Measurements from ENCODE around the gene GLB1L2.

Gene GLB1L2

DNA sequence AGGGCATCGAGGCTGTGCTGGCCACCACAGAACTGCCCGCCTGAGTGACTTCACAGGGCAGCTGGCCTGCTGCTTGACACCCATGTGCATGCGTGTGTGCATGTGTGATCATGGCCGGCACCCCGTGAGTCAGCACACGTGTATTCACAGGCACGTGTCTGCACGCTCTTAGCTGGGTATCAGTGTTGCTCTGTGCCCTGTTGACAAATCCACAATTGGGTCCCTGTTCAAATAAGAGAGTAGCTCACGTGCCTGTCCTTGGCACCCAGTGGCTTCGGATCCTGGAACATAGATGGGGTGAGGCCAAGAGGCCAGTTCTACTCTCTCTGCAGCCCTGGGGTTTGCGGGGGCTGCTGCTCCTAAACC, 66.3 kb downstream of the GLB1L2 start:
- Histone ChIP-seq H3K27ac (ENCODE audit: low read depth, low read length, severe bottlenecking) (no peak overlapping the region), H3K9me3 (ENCODE audit: control insufficient read depth, low read length) (no peaks in the 10 kb centered on the region), H3K4me3 (ENCODE audit: extremely low read depth, insufficient read depth, low read length, poor library complexity, severe bottlenecking) (no peak overlapping the region), H3K4me1 (ENCODE audit: control insufficient read depth, insufficient read depth, low read length, poor library complexity, severe bottlenecking) (no peaks in the 10 kb centered on the region), H3K36me3 (ENCODE audit: control insufficient read depth, insufficient read depth, low read length) (no peaks in the 10 kb centered on the region)
- 94 to 99% methylated on average over 10 to 11 of the region's 11 CpGs for WGBS, 2 experiments (ENCODE audit: insufficient coverage in 2 of 2)

DNA sequence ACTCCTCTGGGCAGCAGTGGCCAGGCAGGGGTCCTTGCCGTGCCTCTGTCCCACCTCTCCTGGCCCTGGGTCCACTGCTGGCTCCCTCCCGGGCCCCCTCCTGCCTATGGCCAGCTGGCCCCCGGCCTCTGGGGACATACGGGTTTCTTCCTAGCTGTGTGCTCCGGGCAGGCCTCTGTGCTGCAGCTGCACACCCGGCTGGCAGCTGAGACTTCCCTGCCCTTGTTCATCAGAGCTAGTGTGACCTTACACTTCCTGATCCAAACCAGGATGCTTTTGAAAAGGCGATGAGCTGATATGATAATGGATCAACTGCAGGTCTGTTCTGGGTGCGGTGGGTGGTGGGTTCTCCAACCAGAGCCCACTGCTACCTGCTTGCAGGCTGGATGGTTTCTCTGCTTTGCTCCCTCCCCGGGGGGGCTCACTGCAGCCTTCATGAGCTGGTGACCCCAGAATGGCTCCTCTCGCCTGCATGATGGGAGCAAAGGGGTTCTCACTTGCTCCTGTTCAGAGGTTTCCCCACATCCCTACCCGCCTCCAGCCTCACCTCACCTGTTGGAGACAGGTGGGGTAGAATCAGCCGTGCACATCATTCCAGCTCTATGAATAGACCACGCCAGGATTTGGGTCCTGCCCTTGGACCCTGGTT, 67.0 kb downstream of the GLB1L2 start:
- no peaks in the 10 kb centered on the region for H3K9me3 ChIP-seq (ENCODE audit: control insufficient read depth, low read length)
- WGBS, 2 experiments (ENCODE audit: insufficient coverage in 2 of 2), result 87 to 90% methylated on average over 11 of the region's 13 CpGs
- H3K36me3 ChIP-seq (ENCODE audit: control insufficient read depth, insufficient read depth, low read length), result no peaks in the 10 kb centered on the region
- H3K27ac ChIP-seq (ENCODE audit: low read depth, low read length, severe bottlenecking), result no peak overlapping the region
- H3K4me3 ChIP-seq (ENCODE audit: extremely low read depth, insufficient read depth, low read length, poor library complexity, severe bottlenecking), result no peak overlapping the region
- no peaks in the 10 kb centered on the region for H3K4me1 ChIP-seq (ENCODE audit: control insufficient read depth, insufficient read depth, low read length, poor library complexity, severe bottlenecking)

DNA sequence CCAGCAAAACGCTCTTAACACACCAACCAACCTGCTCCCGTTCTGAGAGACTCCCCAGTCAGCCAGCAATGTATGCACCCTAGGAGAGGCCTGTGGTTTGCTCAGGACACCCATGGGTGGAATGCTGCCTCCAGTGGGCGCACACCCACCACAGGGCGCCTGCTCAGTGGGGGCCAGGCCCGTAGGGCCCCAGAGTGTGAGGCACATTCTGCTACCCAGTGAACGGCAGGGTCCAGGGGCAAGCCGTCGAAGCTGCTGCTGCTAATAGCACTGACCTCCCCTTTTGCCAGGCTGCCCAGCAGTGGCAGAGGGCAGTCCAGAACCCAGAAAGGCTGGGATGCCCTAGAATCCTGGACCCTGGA, 67.5 kb downstream of the GLB1L2 start:
- H3K36me3 ChIP-seq (ENCODE audit: control insufficient read depth, insufficient read depth, low read length), result no peaks in the 10 kb centered on the region
- H3K4me1 ChIP-seq (ENCODE audit: control insufficient read depth, insufficient read depth, low read length, poor library complexity, severe bottlenecking), result no peaks in the 10 kb centered on the region
- no peak overlapping the region for H3K27ac ChIP-seq (ENCODE audit: low read depth, low read length, severe bottlenecking)
- H3K9me3 ChIP-seq (ENCODE audit: control insufficient read depth, low read length), result no peaks in the 10 kb centered on the region
- WGBS, 2 experiments (ENCODE audit: insufficient coverage in 2 of 2), result 94 to 96% methylated on average over 5 to 8 of the region's 8 CpGs
- H3K4me3 ChIP-seq (ENCODE audit: extremely low read depth, insufficient read depth, low read length, poor library complexity, severe bottlenecking), result no peak overlapping the region

DNA sequence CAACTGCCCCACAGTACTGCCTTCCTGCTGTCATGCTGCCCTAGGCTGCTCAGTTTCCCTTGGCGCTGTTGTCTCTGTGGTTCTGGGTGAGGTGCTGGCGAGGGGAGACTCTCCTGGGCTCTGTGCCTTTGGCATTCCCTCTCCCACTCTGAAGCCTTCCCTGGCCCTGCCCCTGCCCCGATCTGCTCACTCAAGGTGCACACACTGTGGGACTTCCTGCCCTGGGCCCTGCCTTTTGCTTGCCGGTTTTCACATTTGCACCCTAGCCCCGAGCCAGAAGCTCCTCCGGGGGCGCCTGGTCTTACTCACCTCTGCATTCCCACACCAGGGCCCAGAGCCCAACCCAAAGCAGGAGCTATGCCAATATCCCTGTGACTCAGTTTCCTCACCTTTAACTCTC, 68.2 kb downstream of the GLB1L2 start:
- no peaks in the 10 kb centered on the region for H3K36me3 ChIP-seq (ENCODE audit: control insufficient read depth, insufficient read depth, low read length)
- H3K9me3 ChIP-seq (ENCODE audit: control insufficient read depth, low read length), result no peaks in the 10 kb centered on the region
- 88 to 92% methylated on average over 6 to 7 of the region's 7 CpGs for WGBS, 2 experiments (ENCODE audit: insufficient coverage in 2 of 2)
- H3K4me3 ChIP-seq (ENCODE audit: extremely low read depth, insufficient read depth, low read length, poor library complexity, severe bottlenecking), result no peak overlapping the region
- no peaks in the 10 kb centered on the region for H3K4me1 ChIP-seq (ENCODE audit: control insufficient read depth, insufficient read depth, low read length, poor library complexity, severe bottlenecking)
- no peak overlapping the region for H3K27ac ChIP-seq (ENCODE audit: low read depth, low read length, severe bottlenecking)

DNA sequence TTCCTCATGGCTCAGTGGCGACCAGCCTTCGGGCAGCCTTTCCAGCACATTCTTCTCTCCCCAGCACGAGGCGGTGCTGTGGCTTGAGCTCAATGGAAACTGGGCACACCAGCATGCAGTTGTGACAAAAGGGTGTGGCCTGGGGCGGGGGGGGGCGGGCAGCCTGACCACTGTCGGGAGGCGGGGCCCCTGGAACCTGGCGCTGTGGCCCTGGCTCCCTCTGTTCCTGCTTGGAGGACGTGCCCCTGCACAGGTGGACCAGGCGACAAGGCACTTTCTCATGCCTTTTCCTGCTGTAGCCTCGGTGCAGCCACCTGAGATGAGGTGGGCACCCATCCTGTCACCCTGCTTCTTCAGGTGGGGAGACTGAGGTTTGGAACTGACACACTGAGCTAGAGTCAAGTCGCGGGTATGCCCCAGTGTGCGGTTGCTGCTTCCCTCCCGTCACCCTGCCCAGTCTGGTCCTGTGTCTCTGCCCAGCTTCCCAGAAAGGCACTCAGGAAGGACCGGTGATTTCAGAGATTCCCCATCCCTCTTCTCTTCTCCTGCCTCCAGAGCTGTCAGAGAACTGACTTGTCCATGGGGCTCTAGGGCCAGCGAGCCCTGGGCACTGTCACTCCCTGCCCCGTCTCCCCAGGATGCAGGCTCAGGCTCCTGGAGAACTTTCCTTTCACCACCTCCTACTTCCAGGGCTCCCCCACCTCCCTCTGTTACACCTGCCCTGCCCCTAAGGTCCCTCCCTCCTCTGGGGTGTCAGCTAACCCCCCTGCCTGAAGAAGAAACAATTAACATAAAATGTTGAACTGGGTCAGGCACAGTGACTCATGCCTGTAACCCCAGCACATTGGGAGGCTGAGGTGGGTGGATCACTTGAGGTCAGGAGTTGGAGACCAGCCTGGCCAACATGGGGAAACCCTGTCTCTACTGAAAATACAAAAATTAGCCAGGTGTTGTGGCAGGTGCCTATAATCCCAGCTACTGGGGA, 70.3 kb downstream of the GLB1L2 start:
- WGBS, 2 experiments (ENCODE audit: insufficient coverage in 2 of 2), result 78 to 82% methylated on average over 13 to 16 of the region's 19 CpGs
- H3K27ac ChIP-seq (ENCODE audit: low read depth, low read length, severe bottlenecking), result no peak overlapping the region
- no peaks in the 10 kb centered on the region for H3K9me3 ChIP-seq (ENCODE audit: control insufficient read depth, low read length)
- no peak overlapping the region for H3K4me3 ChIP-seq (ENCODE audit: extremely low read depth, insufficient read depth, low read length, poor library complexity, severe bottlenecking)
- H3K4me1 ChIP-seq (ENCODE audit: control insufficient read depth, insufficient read depth, low read length, poor library complexity, severe bottlenecking), result no peaks in the 10 kb centered on the region
- no peaks in the 10 kb centered on the region for H3K36me3 ChIP-seq (ENCODE audit: control insufficient read depth, insufficient read depth, low read length)

DNA sequence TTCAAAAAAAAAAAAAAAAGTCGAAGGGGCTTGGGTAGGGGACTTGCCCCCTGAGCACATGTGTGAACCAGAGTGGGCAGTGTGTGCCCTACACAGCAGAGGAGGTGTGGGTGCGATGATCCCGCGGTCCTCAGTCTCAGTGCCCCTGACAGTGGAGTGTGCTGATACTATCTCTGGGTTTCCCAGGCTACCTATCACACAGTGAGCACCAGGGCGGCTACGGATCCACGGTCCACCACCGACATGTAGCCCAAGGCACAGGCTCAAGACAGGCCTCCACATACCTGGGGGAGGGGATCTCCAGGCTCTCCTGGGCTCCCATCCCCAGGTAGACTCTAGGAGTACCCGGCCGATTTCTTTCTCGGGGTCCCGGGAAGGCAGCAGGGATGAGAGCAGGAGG, 71.1 kb downstream of the GLB1L2 start:
- Histone ChIP-seq H3K9me3 (ENCODE audit: control insufficient read depth, low read length) (no peaks in the 10 kb centered on the region), H3K4me1 (ENCODE audit: control insufficient read depth, insufficient read depth, low read length, poor library complexity, severe bottlenecking) (no peaks in the 10 kb centered on the region), H3K27ac (ENCODE audit: low read depth, low read length, severe bottlenecking) (no peak overlapping the region), H3K4me3 (ENCODE audit: extremely low read depth, insufficient read depth, low read length, poor library complexity, severe bottlenecking) (no peak overlapping the region), H3K36me3 (ENCODE audit: control insufficient read depth, insufficient read depth, low read length) (no peaks in the 10 kb centered on the region)
- WGBS, 2 experiments (ENCODE audit: insufficient coverage in 2 of 2), result 87 to 96% methylated on average over 9 to 10 of the region's 12 CpGs

DNA sequence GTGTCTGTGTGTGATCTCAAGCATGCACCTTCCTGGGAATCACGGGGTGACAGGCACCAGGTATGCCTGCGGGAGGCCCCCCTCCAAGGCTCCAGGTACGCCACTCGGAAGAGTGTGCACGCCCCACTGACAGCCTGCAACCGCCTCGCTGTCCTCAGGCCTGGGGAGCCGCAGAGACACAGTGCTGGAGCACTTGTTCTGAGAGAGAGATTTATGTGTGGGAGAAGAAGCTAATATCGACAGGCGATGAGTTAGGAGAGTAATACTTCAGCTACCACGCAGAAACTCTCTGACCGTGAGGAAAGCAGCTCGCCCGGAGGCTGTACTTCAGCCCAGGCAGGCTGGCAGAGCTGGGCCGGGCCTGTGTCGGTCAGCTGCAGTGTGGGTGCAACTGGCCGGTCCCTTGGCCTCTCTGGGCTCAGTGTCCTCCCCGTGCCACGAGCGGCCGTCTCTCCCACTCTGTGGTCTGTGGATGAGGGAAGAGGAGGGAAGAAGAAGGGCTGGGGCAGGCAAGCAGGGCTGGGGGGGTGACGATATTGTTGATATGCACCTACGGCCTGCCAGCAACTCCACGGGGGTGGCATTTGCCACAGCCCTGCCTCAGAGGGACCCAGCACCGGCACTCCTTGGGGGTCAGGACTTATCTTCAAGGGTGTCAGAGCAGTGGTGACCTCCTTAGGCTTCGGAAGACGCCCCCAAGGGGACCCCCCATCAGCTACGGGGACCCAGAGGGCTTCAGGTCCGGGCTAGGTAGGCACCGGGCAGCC, 73.0 kb downstream of the GLB1L2 start:
- no peaks in the 10 kb centered on the region for H3K9me3 ChIP-seq (ENCODE audit: control insufficient read depth, low read length)
- 90 to 93% methylated on average over 22 to 25 of the region's 30 CpGs for WGBS, 2 experiments (ENCODE audit: insufficient coverage in 2 of 2)
- no peak overlapping the region for H3K4me3 ChIP-seq (ENCODE audit: extremely low read depth, insufficient read depth, low read length, poor library complexity, severe bottlenecking)
- H3K27ac ChIP-seq (ENCODE audit: low read depth, low read length, severe bottlenecking), result no peak overlapping the region
- H3K4me1 ChIP-seq (ENCODE audit: control insufficient read depth, insufficient read depth, low read length, poor library complexity, severe bottlenecking), result no peaks in the 10 kb centered on the region
- no peaks in the 10 kb centered on the region for H3K36me3 ChIP-seq (ENCODE audit: control insufficient read depth, insufficient read depth, low read length)

DNA sequence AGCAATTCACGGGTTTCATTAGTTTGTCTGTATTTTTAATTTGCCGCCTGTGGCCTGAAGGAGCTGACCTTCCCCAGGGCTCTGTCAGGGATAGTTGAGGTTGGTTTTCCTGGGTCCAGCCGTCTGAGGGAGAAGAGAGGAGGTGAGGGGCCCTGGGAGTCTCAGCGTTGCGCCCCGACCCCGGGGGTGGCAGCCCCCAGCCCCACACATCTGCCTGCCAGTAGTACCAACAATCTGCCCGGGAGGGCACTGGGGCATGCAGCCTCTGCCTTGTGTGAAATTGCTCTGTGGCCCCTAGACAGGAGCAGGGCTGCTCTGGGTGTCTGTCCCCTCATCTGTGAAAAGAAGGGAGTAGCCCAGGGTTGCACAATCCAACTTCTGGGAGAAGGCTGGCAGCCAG, 73.6 kb downstream of the GLB1L2 start:
- Histone ChIP-seq H3K9me3 (ENCODE audit: control insufficient read depth, low read length) (no peaks in the 10 kb centered on the region), H3K36me3 (ENCODE audit: control insufficient read depth, insufficient read depth, low read length) (no peaks in the 10 kb centered on the region), H3K4me1 (ENCODE audit: control insufficient read depth, insufficient read depth, low read length, poor library complexity, severe bottlenecking) (no peaks in the 10 kb centered on the region), H3K27ac (ENCODE audit: low read depth, low read length, severe bottlenecking) (no peak overlapping the region), H3K4me3 (ENCODE audit: extremely low read depth, insufficient read depth, low read length, poor library complexity, severe bottlenecking) (no peak overlapping the region)
- WGBS, 2 experiments (ENCODE audit: insufficient coverage in 2 of 2), result 60 to 91% methylated on average over 1 to 3 of the region's 8 CpGs

DNA sequence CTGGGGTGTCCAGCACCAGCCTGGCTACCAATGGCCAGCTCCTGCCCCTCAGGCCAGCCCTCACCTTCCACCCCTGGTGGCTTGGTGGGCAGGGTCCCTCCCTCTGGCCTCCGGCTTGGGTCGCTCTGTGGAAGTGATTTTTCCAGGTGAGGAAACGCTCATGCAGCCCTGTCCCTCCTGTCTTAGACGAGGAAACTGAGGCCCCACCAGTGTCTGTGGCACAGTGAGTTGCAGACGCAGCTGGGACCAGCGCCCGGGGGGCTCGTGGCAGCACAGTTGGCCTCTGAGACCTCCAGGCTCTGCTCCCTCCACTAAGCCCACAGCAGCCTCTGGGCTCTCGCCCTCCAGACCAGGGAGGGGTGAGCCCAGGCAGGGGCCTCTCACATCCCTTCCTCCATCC, 74.1 kb downstream of the GLB1L2 start:
- H3K9me3 ChIP-seq (ENCODE audit: control insufficient read depth, low read length), result no peaks in the 10 kb centered on the region
- H3K4me3 ChIP-seq (ENCODE audit: extremely low read depth, insufficient read depth, low read length, poor library complexity, severe bottlenecking), result no peak overlapping the region
- WGBS, 2 experiments (ENCODE audit: insufficient coverage in 2 of 2), result 91 to 92% methylated on average over 8 to 9 of the region's 9 CpGs
- H3K36me3 ChIP-seq (ENCODE audit: control insufficient read depth, insufficient read depth, low read length), result no peaks in the 10 kb centered on the region
- H3K4me1 ChIP-seq (ENCODE audit: control insufficient read depth, insufficient read depth, low read length, poor library complexity, severe bottlenecking), result no peaks in the 10 kb centered on the region
- H3K27ac ChIP-seq (ENCODE audit: low read depth, low read length, severe bottlenecking), result no peak overlapping the region

DNA sequence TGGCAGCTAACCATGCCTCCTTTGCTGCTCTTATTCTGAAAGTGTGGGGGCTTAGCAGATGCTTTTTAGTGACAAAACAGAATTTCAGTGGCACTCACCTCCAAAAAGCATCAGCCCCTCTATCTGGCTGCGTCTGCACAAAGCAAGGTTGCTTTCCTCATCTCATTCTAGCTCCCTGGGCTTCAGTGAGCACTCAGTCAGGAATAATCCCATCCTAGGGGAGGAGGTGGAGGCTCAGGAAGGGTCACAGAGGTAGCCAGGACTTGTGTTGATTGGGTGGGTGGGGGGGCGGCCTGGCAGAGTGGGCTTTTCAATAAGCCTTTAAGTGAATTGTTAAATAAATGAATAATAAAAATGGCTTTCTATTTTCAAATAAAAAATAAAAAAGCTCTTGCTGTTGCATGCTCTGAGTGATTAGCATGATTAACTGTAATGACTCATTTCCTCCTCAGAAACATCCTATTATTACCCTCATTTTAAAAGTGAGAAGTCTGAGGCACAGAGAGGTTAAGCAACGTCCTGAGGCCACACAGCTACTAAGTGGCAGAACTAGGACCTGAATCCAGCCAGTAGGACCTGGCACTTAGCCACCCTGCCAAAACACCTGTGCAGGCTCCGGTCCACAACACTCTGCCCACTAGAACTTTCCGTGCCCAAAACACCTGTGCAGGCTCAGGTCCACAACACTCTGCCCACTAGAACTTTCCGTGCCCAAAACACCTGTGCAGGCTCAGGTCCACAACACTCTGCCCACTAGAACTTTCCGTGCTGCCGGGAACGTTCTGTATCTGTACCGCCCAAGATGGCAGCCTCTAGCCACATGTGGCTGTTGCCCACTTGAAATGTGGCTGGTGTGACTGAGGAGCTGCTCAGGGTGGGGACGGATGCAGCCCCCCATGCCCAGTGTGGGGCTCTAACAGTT, 74.7 kb downstream of the GLB1L2 start:
- no peaks in the 10 kb centered on the region for H3K9me3 ChIP-seq (ENCODE audit: control insufficient read depth, low read length)
- H3K27ac ChIP-seq (ENCODE audit: low read depth, low read length, severe bottlenecking), result no peak overlapping the region
- H3K4me3 ChIP-seq (ENCODE audit: extremely low read depth, insufficient read depth, low read length, poor library complexity, severe bottlenecking), result no peak overlapping the region
- no peaks in the 10 kb centered on the region for H3K36me3 ChIP-seq (ENCODE audit: control insufficient read depth, insufficient read depth, low read length)
- no peaks in the 10 kb centered on the region for H3K4me1 ChIP-seq (ENCODE audit: control insufficient read depth, insufficient read depth, low read length, poor library complexity, severe bottlenecking)
- 88% methylated on average over 8 to 10 of the region's 11 CpGs for WGBS, 2 experiments (ENCODE audit: insufficient coverage in 2 of 2)
